K562 treated with DMSO at 1 percent for 12 hours (cell line): Measurements from ENCODE around the gene COL4A1. TPM values are rescaled to one million over a fixed set of nuclear protein-coding genes. Genes with fewer than 3 reads are reported as not detected.

Source experiments
- total RNA-seq: library from RNA; unstranded; fragments of 300-600 nt; gene quantifications from 2 replicates; pipeline ENCODE4 v1.2.3, GENCODE V29; 2022; ENCODE audit not compliant: insufficient read depth

The COL4A1 gene
- total RNA-seq: not detected in 2 replicates

DNA sequence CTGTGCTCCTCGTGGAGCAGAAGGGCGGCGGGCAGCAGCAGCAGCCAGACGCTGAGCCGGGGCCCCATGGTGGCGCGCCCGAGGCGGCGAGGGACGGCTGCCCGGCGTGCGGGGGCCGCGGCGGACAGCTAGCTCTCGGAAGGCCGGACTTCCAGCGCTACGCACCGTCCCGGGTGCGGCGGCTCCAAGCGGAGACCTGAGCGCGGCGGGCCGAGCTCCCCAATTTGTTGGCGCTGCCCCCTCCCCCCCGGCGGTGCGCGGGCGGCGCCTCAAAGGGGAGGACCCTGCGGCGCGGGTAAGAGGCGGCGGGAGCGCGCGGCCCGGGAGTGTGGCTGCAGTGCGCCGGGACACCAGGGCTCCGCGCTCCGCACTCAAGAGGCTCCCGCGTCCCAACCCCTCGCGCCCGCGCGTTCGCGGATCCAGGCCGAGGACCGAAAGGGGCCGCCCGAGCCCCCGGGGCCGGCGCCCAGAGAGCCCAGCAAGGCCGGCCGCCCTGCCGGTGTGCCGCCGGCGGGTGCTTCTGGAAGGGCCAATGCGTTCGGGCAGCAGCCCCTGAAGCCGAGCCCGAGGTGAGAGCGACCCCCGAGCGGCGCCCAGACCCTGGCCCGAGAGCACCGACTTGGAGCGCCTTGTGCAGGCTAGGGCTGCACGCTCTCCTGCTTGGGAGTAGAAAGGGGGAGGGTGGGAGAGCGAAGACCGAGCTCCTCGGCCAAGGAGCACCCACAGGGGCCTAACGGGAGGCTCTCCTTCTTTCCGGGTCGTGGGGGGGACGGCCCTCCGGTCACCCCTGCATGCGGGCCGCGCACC, at the start of gene COL4A1, which contains the start of gene COL4A2:
COL4A1 (minus strand) TSS at position 198 of the 807 bp plus-strand sequence; CDS start at position 68, 130 bp downstream.
COL4A2 (plus strand) TSS at position 325 of the 807 bp plus-strand sequence. CDS start 620 bp downstream, outside the sequence.

Other genes with a start within 250 kb of the COL4A1 start
- gene COL4A2, start 127 bp upstream of the COL4A1 start, total RNA-seq: 5.2 and 8.4 TPM in 2 replicates